Endothelial cell of umbilical vein (primary cell): ENCODE data around the gene PEX16. TPM values are rescaled to one million over a fixed set of nuclear protein-coding genes. Genes with fewer than 3 reads are reported as not detected.

Experiments
- BruUV-seq: library from RNA; stranded (reverse); fragments of 400-500 nt; replicated peaks from 2 replicates; lab custom pipeline; 2021; lab: Mats Ljungman, UMichigan
- CTCF ChIA-PET: fragments of 300-600, 350-600 bp; sonication (Branson Sonifier 250); formaldehyde crosslinking; loops from one replicate; lab custom pipeline; 2021; ENCODE audit warnings: antibody characterized with exemption, inconsistent platforms; lab: Charles Lee
- POLR2A ChIA-PET: fragments of 300-600, 350-600 bp; sonication (Branson Sonifier 250); formaldehyde crosslinking; loops from one replicate; lab custom pipeline; 2021; ENCODE audit warnings: antibody characterized with exemption, inconsistent platforms; lab: Charles Lee
- DNase-seq: peaks from one replicate; pipeline ENCODE4 v3.0.0-alpha.2; 2011; ENCODE audit warnings: low read depth, low spot score
- FAIRE-seq: peaks from 2 replicates; lab custom pipeline; 2011; peaks lifted over from hg19 to GRCh38; lab: Jason Lieb, UNC
- H2AFZ ChIP-seq: 2 replicates; pipeline ENCODE4 v1.6.0; 2012; ENCODE audit warnings: low read depth, low read length, control low read depth, inconsistent platforms
- H3K27ac ChIP-seq: 2 replicates; pipeline ENCODE4 v1.5.1; 2011; ENCODE audit warnings: low read depth, mild to moderate bottlenecking, control low read depth, low read length, moderate library complexity; ENCODE audit not compliant: insufficient read depth
- H3K27me3 ChIP-seq, 2 experiments: 2 replicates each; pipeline versions ENCODE4 v1.6.0 to v1.6.1; 2011; ENCODE audit warnings: low read length in 2 of 2, mixed read lengths in 1 of 2; ENCODE audit not compliant: control insufficient read depth in 2 of 2, insufficient read depth in 2 of 2
- H3K36me3 ChIP-seq, 2 experiments: 2 replicates in 1 of 2; 3 replicates in 1 of 2; pipeline ENCODE4 v1.5.1; 2011; ENCODE audit warnings: low read length in 2 of 2, mild to moderate bottlenecking in 1 of 2, moderate library complexity in 1 of 2; ENCODE audit not compliant: control insufficient read depth in 2 of 2, insufficient read depth in 2 of 2; ENCODE audit errors: extremely low read depth in 1 of 2
- H3K4me1 ChIP-seq: 3 replicates; pipeline ENCODE4 v1.5.1; 2011; ENCODE audit warnings: mild to moderate bottlenecking, low read length; ENCODE audit not compliant: control insufficient read depth, insufficient read depth; ENCODE audit errors: extremely low read depth
- H3K4me2 ChIP-seq: 2 replicates; pipeline ENCODE4 v1.6.1; 2011; ENCODE audit warnings: low read length, control low read depth, mixed read lengths; ENCODE audit not compliant: insufficient read depth
- H3K4me3 ChIP-seq, 3 experiments: fragments of 200-600 bp in 1 of 3; sonication (generic), shearing (Covaris generic) in 1 of 3; replicated peaks in 1 of 3; 2 replicates each; pipeline ENCODE4 v1.5.1; 2011 to 2016; ENCODE audit warnings: control low read depth in 3 of 3, low read length in 3 of 3, mild to moderate bottlenecking in 2 of 3, inconsistent platforms in 1 of 3, low read depth in 1 of 3, moderate library complexity in 1 of 3; ENCODE audit not compliant: insufficient read depth in 1 of 3
- H3K79me2 ChIP-seq: 2 replicates; pipeline ENCODE4 v1.6.0; 2012; ENCODE audit warnings: low read length, inconsistent platforms; ENCODE audit not compliant: control insufficient read depth, insufficient read depth
- H3K9ac ChIP-seq: replicated peaks from 2 replicates; pipeline ENCODE3; 2011; ENCODE audit warnings: low read length, control low read depth; ENCODE audit not compliant: insufficient read depth; ENCODE audit errors: extremely low read depth
- H3K9me1 ChIP-seq: replicated peaks from 3 replicates; pipeline ENCODE4 v1.6.0; 2011; ENCODE audit warnings: mild to moderate bottlenecking, low read length; ENCODE audit not compliant: control insufficient read depth, insufficient read depth; ENCODE audit errors: extremely low read depth
- H3K9me3 ChIP-seq: replicated peaks from 2 replicates; pipeline ENCODE4 v1.5.1; 2012; ENCODE audit warnings: low read length, inconsistent platforms; ENCODE audit not compliant: control insufficient read depth, insufficient read depth
- H4K20me1 ChIP-seq: replicated peaks from 2 replicates; pipeline ENCODE3; 2011; ENCODE audit warnings: mild to moderate bottlenecking, low read length; ENCODE audit not compliant: control insufficient read depth, insufficient read depth; ENCODE audit errors: extremely low read depth
- EZH2 ChIP-seq: IDR thresholded peaks from 2 replicates; pipeline ENCODE4 v1.6.1; 2012; ENCODE audit warnings: borderline replicate concordance, low read depth, mild to moderate bottlenecking, moderate library complexity, low read length, inconsistent platforms; ENCODE audit not compliant: severe bottlenecking
- MYC ChIP-seq: IDR thresholded peaks from one replicate; pipeline ENCODE4 v1.6.1; 2011; ENCODE audit warnings: mild to moderate bottlenecking, low read depth, low read length
- POLR2A ChIP-seq: IDR thresholded peaks from 2 replicates; pipeline ENCODE4 v1.6.1; 2012; ENCODE audit warnings: low read depth, mild to moderate bottlenecking, control low read depth, low read length
- dilution Hi-C: fragments of 300-500 bp; cut with MboI; formaldehyde crosslinking; loops from one replicate; pipeline ENCODE4 v1.15.0; 2019; ENCODE audit warnings: low sequenced_read_pairs; ENCODE audit not compliant: extremely low pct_ligation_motif_present
- intact Hi-C: fragments of 100-400 bp; cut with micrococcal nuclease; formaldehyde crosslinking; loops from one replicate; pipeline ENCODE4 v1.10.0; 2022
- polyA plus RNA-seq, 4 experiments: library from polyadenylated mRNA; depleted of rRNA in 3 of 4; stranded (reverse) in 3 of 4; unstranded in 1 of 4; fragments of >200 nt; gene quantifications; 2 replicates each; pipeline versions ENCODE4 v1.2.1 to v1.2.3, GENCODE V29; 2011 to 2012; ENCODE audit warnings: missing spikeins in 1 of 4
- total RNA-seq: library from RNA; stranded (reverse); gene quantifications from 2 replicates; pipeline ENCODE4 v1.2.3, GENCODE V29; 2021

Gene PEX16
- total and polyA plus RNA-seq, 2 donors (not counting 3 experiments of a cell fraction or from before 2014, with no cell fraction given): 27.4 to 32.2 TPM

DNA sequence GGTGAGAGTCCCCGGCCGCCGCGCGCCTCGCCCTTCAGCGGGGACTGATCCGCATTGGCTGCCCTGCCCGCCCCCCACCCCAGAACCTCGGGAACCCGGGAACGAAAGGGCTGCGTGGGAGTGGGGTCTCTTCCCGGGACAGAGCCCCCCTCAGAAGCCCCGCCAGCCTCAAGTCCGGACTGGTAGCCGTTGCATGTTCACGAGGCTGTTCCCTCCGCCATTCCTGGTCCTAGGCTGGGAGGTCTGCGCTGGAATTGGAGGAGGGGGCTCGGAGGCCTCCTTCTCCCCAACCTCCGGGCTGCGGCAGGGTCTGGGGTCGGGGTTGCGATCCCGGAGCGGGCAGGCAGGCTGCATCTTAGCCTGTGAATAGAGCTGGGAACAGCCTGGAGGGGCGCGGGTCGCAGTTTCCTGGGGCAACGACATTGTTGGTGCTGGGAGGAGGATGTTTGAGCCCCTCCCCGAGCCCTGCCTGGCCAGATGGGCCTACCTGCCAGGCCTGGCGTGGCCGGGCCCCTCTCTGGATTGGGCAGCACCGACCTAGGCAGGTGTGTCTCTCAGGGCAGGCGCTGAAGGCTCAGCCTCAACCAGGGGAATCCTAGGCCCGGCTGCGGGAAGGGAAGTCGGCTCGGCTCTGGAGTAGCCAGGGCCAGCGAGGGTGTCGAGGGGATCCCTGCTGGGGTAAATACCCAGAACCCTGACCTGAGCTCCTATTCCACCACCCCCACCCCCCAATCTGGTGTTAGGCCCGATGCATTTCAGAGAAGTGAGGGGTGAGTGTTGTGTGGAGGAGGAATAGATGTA, 31.6 kb downstream of the PEX16 start:
- H3K9me1 ChIP-seq: no peaks in the 10 kb centered on the region
- peak overlapping the region; percentile 25 for H2AFZ ChIP-seq
- no peak for FAIRE-seq
- POLR2A ChIA-PET: no interaction called here
- BruUV-seq: no TSS peak
- H3K79me2 ChIP-seq: no peaks in the 10 kb centered on the region
- no peaks in the 10 kb centered on the region for H3K36me3 ChIP-seq
- H4K20me1 ChIP-seq: no peaks in the 10 kb centered on the region
- H3K27me3 ChIP-seq: peaks cover 2 to 5% of the 10 kb centered on the region in 2 experiments
- H3K9ac ChIP-seq: no peak overlapping the region
- no peaks in the 10 kb centered on the region for H3K9me3 ChIP-seq
- peak overlapping the region in 2 of 3 experiments; percentile 22 to 30 for H3K4me3 ChIP-seq
- CTCF ChIA-PET: no interaction called here
- TF ChIP-seq EZH2 (peak; percentile 61), MYC (no peak)
- no peaks in the 10 kb centered on the region for H3K4me1 ChIP-seq
- no peak overlapping the region for H3K27ac ChIP-seq
- dilution Hi-C loops: no loop called here
- no peak for DNase-seq
- intact Hi-C loops: no loop called here
- peak overlapping the region; percentile 28 for H3K4me2 ChIP-seq

DNA sequence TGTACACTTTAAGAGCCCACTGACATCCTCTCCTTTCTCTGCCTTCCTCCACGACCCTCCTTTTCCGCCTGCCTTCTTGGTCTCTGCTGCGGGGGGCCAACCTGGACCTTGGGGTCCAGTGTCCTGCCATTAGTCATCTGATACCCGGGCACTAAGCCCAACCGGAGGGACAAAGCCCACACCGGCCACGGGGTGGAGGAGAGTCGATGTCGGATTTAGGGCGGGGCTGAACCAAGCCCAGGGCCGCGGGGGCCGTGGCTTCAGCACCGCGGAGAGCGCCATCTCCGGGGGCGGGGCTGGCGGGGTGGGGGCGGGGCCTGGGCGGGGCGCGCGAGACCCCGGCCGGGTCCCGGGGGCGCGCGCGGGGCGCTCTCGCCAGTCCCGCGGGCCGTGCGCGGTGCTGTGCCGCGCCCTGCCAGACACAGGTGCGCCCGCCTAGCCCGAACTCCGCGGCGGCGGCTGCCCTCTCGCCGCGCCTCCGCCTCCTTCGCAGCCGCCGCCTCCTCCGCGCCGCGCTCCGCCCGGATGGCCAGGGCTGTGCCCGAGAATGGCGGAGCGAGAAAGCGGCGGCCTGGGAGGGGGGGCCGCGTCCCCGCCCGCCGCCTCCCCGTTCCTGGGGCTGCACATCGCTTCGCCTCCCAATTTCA, 32.3 kb downstream of the PEX16 start, which contains the start of gene MAPK8IP1:
Gene MAPK8IP1, plus strand, starts transcription at position 378 of the 647 bp plus-strand sequence. Its CDS starts 170 bp downstream, at position 548.
- H3K9me1 ChIP-seq: no peaks in the 10 kb centered on the region
- H3K27me3 ChIP-seq: peaks cover 2 to 5% of the 10 kb centered on the region in 2 experiments
- H3K79me2 ChIP-seq: no peaks in the 10 kb centered on the region
- TF ChIP-seq POLR2A: no peak
- no peaks in the 10 kb centered on the region for H4K20me1 ChIP-seq
- peak within 1 kb of the TSS in 2 of 3 experiments; percentile 22 to 30 for H3K4me3 ChIP-seq
- no peak within 1 kb of the TSS for H3K27ac ChIP-seq
- dilution Hi-C loops: no loop called here
- H2AFZ ChIP-seq: peak within 1 kb of the TSS; percentile 25
- no peaks in the 10 kb centered on the region for H3K4me1 ChIP-seq
- no TSS peak for BruUV-seq
- intact Hi-C loops: no loop called here
- no peaks in the 10 kb centered on the region for H3K36me3 ChIP-seq
- DNase-seq (peak; percentile 16), FAIRE-seq (no peak)
- ChIA-PET POLR2A (no interaction called here), CTCF (no interaction called here)
- no peaks in the 10 kb centered on the region for H3K9me3 ChIP-seq
- peak within 1 kb of the TSS; percentile 28 for H3K4me2 ChIP-seq
- H3K9ac ChIP-seq: no peak within 1 kb of the TSS
